Fibroblast of lung (primary cell): ENCODE results near the gene SPIB. TPM values are rescaled to one million over a fixed set of nuclear protein-coding genes. Genes with fewer than 3 reads are reported as not detected.

Source experiments
- DNase-seq, 2 donors: peaks; one replicate each; pipeline versions ENCODE4 v3.0.0 to v3.0.0-alpha.2; 2010; ENCODE audit warnings: low read depth in 2 of 2
- H2AFZ ChIP-seq: 2 replicates; pipeline ENCODE4 v1.5.1; 2012; ENCODE audit warnings: low read length, control low read depth, inconsistent platforms
- H3K27ac ChIP-seq: 2 replicates; pipeline ENCODE4 v1.5.1; 2011; ENCODE audit warnings: low read length, control low read depth; ENCODE audit not compliant: insufficient read depth
- H3K27me3 ChIP-seq: 2 replicates; pipeline ENCODE4 v1.5.1; 2011; ENCODE audit warnings: mild to moderate bottlenecking, low read length; ENCODE audit not compliant: control insufficient read depth, insufficient read depth
- H3K36me3 ChIP-seq: 2 replicates; pipeline ENCODE4 v1.5.1; 2011; ENCODE audit warnings: low read length; ENCODE audit not compliant: control insufficient read depth, insufficient read depth
- H3K4me1 ChIP-seq: 2 replicates; pipeline ENCODE4 v1.5.1; 2011; ENCODE audit warnings: low read length; ENCODE audit not compliant: control insufficient read depth, insufficient read depth; ENCODE audit errors: extremely low read depth
- H3K4me2 ChIP-seq: 2 replicates; pipeline ENCODE4 v1.5.1; 2011; ENCODE audit warnings: low read length, control low read depth; ENCODE audit not compliant: insufficient read depth; ENCODE audit errors: extremely low read depth
- H3K4me3 ChIP-seq, 4 experiments: fragments of 200-600 bp in 1 of 4; sonication (generic) in 1 of 4; replicated peaks in 1 of 4; 2 replicates each; pipeline ENCODE4 v1.5.1; 2011 to 2016; ENCODE audit warnings: low read length in 4 of 4, low read depth in 3 of 4, mild to moderate bottlenecking in 3 of 4, control low read depth in 2 of 4, inconsistent platforms in 1 of 4, mixed read lengths in 1 of 4; ENCODE audit not compliant: insufficient read depth in 1 of 4; ENCODE audit errors: control extremely low read depth in 1 of 4
- H3K79me2 ChIP-seq: 2 replicates; pipeline ENCODE4 v1.5.1; 2012; ENCODE audit warnings: mild to moderate bottlenecking, low read length, inconsistent platforms; ENCODE audit not compliant: control insufficient read depth, insufficient read depth
- H3K9ac ChIP-seq: 2 replicates; pipeline ENCODE4 v1.5.1; 2011; ENCODE audit warnings: mild to moderate bottlenecking, low read length, control low read depth; ENCODE audit not compliant: insufficient read depth
- H3K9me3 ChIP-seq: 2 replicates; pipeline ENCODE4 v1.5.1; 2012; ENCODE audit warnings: low read depth, low read length; ENCODE audit not compliant: control insufficient read depth, insufficient read depth
- H4K20me1 ChIP-seq: 2 replicates; pipeline ENCODE4 v1.5.1; 2011; ENCODE audit warnings: low read length; ENCODE audit not compliant: control insufficient read depth, insufficient read depth; ENCODE audit errors: extremely low read depth
- EZH2 ChIP-seq: IDR thresholded peaks from 2 replicates; pipeline ENCODE4 v1.5.1; 2012; ENCODE audit warnings: low read length, control low read depth, mild to moderate bottlenecking; ENCODE audit errors: missing control alignments
- polyA plus RNA-seq, 2 donors: library from polyadenylated mRNA; depleted of rRNA in 1 of 2; stranded (reverse) in 1 of 2; unstranded in 1 of 2; fragments of >200 nt; gene quantifications; 2 replicates each; pipeline ENCODE4 v1.2.1, GENCODE V29; 2011 to 2012; ENCODE audit warnings: missing spikeins in 1 of 2
- total RNA-seq: library from RNA; depleted of rRNA; stranded (reverse); fragments of >200 nt; gene quantifications from 2 replicates; pipeline ENCODE4 v1.2.1, GENCODE V29; 2014
- TF ChIP-seq, protein P1 (sequence below), 2 donors: IDR thresholded peaks in 1 of 2; conservative IDR thresholded peaks in 1 of 2; 1 replicate in 1 of 2; 2 replicates in 1 of 2; pipeline ENCODE4 v1.5.1; 2011 to 2012; ENCODE audit warnings: low read length in 2 of 2, control low read depth in 1 of 2, inconsistent platforms in 1 of 2, low read depth in 1 of 2, mild to moderate bottlenecking in 1 of 2

Gene SPIB
- total and polyA plus RNA-seq, 2 donors (not counting 1 experiment from before 2014, with no cell fraction given), result not detected

DNA sequence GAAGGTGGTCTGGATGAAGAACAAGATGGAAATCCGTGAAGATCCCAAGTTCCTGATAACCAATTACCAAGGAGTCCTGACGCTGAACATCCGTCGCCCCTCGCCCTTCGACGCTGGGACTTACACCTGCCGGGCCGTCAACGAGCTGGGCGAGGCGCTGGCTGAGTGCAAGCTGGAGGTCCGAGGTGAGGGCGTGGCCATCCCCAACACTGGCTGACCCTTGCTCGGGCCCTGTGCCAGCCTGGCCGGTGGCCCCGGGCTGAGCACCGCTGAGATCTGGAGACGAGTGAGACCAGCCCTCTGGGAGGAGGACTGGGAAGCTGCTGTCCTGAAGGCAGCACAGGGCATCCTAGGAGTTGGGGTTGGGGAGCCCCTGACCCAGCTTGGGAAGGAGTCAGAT is 45.6 kb downstream of the SPIB start:
- TF ChIP-seq, protein P1, sequence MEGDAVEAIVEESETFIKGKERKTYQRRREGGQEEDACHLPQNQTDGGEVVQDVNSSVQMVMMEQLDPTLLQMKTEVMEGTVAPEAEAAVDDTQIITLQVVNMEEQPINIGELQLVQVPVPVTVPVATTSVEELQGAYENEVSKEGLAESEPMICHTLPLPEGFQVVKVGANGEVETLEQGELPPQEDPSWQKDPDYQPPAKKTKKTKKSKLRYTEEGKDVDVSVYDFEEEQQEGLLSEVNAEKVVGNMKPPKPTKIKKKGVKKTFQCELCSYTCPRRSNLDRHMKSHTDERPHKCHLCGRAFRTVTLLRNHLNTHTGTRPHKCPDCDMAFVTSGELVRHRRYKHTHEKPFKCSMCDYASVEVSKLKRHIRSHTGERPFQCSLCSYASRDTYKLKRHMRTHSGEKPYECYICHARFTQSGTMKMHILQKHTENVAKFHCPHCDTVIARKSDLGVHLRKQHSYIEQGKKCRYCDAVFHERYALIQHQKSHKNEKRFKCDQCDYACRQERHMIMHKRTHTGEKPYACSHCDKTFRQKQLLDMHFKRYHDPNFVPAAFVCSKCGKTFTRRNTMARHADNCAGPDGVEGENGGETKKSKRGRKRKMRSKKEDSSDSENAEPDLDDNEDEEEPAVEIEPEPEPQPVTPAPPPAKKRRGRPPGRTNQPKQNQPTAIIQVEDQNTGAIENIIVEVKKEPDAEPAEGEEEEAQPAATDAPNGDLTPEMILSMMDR (conservative IDR thresholded peaks at IDR 0.05 in 1 of 2, IDR thresholded peaks at IDR 0.05 in 1 of 2; ENCODE audit: low read depth in 1 of 2, low read length in 2 of 2), result no peak
- TF ChIP-seq EZH2, result no peak
- H2AFZ ChIP-seq, result no peak overlapping the region
- H3K27ac ChIP-seq, result no peak overlapping the region

GRCh38 chr19:50465000-50465399 is 46.3 kb downstream of the SPIB start:
- TF ChIP-seq, protein P1 (conservative IDR thresholded peaks at IDR 0.05 in 1 of 2, IDR thresholded peaks at IDR 0.05 in 1 of 2; ENCODE audit: low read depth in 1 of 2, low read length in 2 of 2), result no peak
- TF ChIP-seq EZH2, result no peak
- H3K27ac ChIP-seq, result no peak overlapping the region
- H4K20me1 ChIP-seq, result no peaks in the 10 kb centered on the region
- H3K4me2 ChIP-seq, result no peak overlapping the region
- H3K36me3 ChIP-seq, result no peaks in the 10 kb centered on the region
- no peak for DNase-seq
- no peak overlapping the region for H3K4me3 ChIP-seq
- no peak overlapping the region for H3K9ac ChIP-seq
- H3K9me3 ChIP-seq, result no peaks in the 10 kb centered on the region
- H3K27me3 ChIP-seq, result peaks cover 3% of the 10 kb centered on the region
- no peak overlapping the region for H2AFZ ChIP-seq
- peaks cover 2% of the 10 kb centered on the region for H3K4me1 ChIP-seq
- no peaks in the 10 kb centered on the region for H3K79me2 ChIP-seq

More for the DNA sequence above, 45.6 kb downstream of the SPIB start:
- Histone ChIP-seq H3K4me2 (no peak overlapping the region), H4K20me1 (no peaks in the 10 kb centered on the region), H3K9me3 (no peaks in the 10 kb centered on the region), H3K9ac (no peak overlapping the region), H3K4me3 (no peak overlapping the region), H3K36me3 (no peaks in the 10 kb centered on the region), H3K79me2 (no peaks in the 10 kb centered on the region), H3K27me3 (peaks cover 3% of the 10 kb centered on the region), H3K4me1 (peaks cover 2% of the 10 kb centered on the region)
- no peak for DNase-seq

- Histone ChIP-seq H3K4me2 (no peak overlapping the region), H3K4me1 (no peaks in the 10 kb centered on the region), H3K9me3 (no peaks in the 10 kb centered on the region), H4K20me1 (no peaks in the 10 kb centered on the region), H3K36me3 (no peaks in the 10 kb centered on the region), H3K27me3 (peaks cover 3% of the 10 kb centered on the region), H3K27ac (no peak overlapping the region), H3K79me2 (no peaks in the 10 kb centered on the region), H3K4me3 (no peak overlapping the region), H2AFZ (no peak overlapping the region), H3K9ac (no peak overlapping the region)
- DNase-seq, result peak in 1 of 2 donors; percentile 4
- TF ChIP-seq EZH2, result no peak
- TF ChIP-seq, protein P1 (conservative IDR thresholded peaks at IDR 0.05 in 1 of 2, IDR thresholded peaks at IDR 0.05 in 1 of 2; ENCODE audit: low read depth in 1 of 2, low read length in 2 of 2), result no peak
Measured at GRCh38 chr19:50465986-50466705, 47.4 kb downstream of the SPIB start.
